H1 (cell line): ENCODE measurements around the gene NUFIP2. TPM values are rescaled to one million over a fixed set of nuclear protein-coding genes. Genes with fewer than 3 reads are reported as not detected.

ENCODE experiments used
- BRCA1 ChIP-seq: IDR thresholded peaks from 2 replicates; pipeline ENCODE4 v1.6.1; 2012; ENCODE audit warnings: low read depth, low read length, improper control_type of control experiment
- CBX8 ChIP-seq: fragments of 300-800, 300-1000 bp; sonication (generic); IDR thresholded peaks from 2 replicates; pipeline ENCODE4 v1.7.1; 2016; ENCODE audit warnings: low read depth, low read length, borderline replicate concordance
- CTBP2 ChIP-seq: IDR thresholded peaks from 2 replicates; pipeline ENCODE4 v1.7.0; 2011; ENCODE audit warnings: borderline replicate concordance, mild to moderate bottlenecking, moderate library complexity, mixed read lengths, low read length; ENCODE audit not compliant: insufficient read depth, insufficient read length
- EP300 ChIP-seq, 2 experiments: IDR thresholded peaks; 1 replicate in 1 of 2; 2 replicates in 1 of 2; pipeline ENCODE4 v1.6.1; 2011 to 2012; ENCODE audit warnings: low read depth in 2 of 2, low read length in 2 of 2, mild to moderate bottlenecking in 2 of 2, borderline replicate concordance in 1 of 2, inconsistent platforms in 1 of 2, moderate library complexity in 1 of 2
- HDAC2 ChIP-seq, 2 experiments: fragments of 300-600 bp in 1 of 2; sonication (generic) in 1 of 2; IDR thresholded peaks; 2 replicates each; pipeline ENCODE4 v1.6.1; 2011 to 2012; ENCODE audit warnings: low read depth in 2 of 2, low read length in 2 of 2, mild to moderate bottlenecking in 2 of 2, moderate library complexity in 2 of 2, borderline replicate concordance in 1 of 2, inconsistent platforms in 1 of 2
- JUN ChIP-seq: IDR thresholded peaks from 2 replicates; pipeline ENCODE4 v1.6.1; 2011; ENCODE audit warnings: low read depth, mild to moderate bottlenecking, improper control_type of control experiment, low read length
- JUND ChIP-seq: IDR thresholded peaks from 2 replicates; pipeline ENCODE4 v1.6.1; 2011; ENCODE audit warnings: mild to moderate bottlenecking, improper control_type of control experiment, low read length
- KDM5A ChIP-seq: fragments of 200-600 bp; IDR thresholded peaks from 2 replicates; pipeline ENCODE4 v1.7.1; 2012; ENCODE audit warnings: mild to moderate bottlenecking, low read length, inconsistent platforms, mixed read lengths
- MAFK ChIP-seq: IDR thresholded peaks from 2 replicates; pipeline ENCODE4 v1.6.1; 2012; ENCODE audit warnings: low read depth, mild to moderate bottlenecking, improper control_type of control experiment, low read length
- NRF1 ChIP-seq: IDR thresholded peaks from 2 replicates; pipeline ENCODE4 v1.6.1; 2011; ENCODE audit warnings: mild to moderate bottlenecking, low read depth, low read length, improper control_type of control experiment
- POU5F1 ChIP-seq: IDR thresholded peaks from 2 replicates; pipeline ENCODE4 v1.6.1; 2011; ENCODE audit warnings: low read depth, mild to moderate bottlenecking, low read length, moderate library complexity
- RBBP5 ChIP-seq: IDR thresholded peaks from 2 replicates; pipeline ENCODE4 v1.7.1; 2012; ENCODE audit warnings: low read depth, mild to moderate bottlenecking, inconsistent platforms, low read length, moderate library complexity, borderline replicate concordance
- RNF2 ChIP-seq: fragments of 200-900, 300-1000 bp; sonication (generic); IDR thresholded peaks from 2 replicates; pipeline ENCODE4 v1.7.1; 2016; ENCODE audit warnings: borderline replicate concordance, low read depth, mild to moderate bottlenecking, antibody characterized with exemption, low read length; ENCODE audit not compliant: poor library complexity, severe bottlenecking; ENCODE audit errors: missing control alignments
- RXRA ChIP-seq: IDR thresholded peaks from 2 replicates; pipeline ENCODE4 v1.6.1; 2011; ENCODE audit warnings: low read depth, mild to moderate bottlenecking, low read length, moderate library complexity; ENCODE audit not compliant: insufficient read depth
- SIN3A ChIP-seq, 2 experiments: IDR thresholded peaks in 1 of 2; conservative IDR thresholded peaks in 1 of 2; 2 replicates each; pipeline ENCODE4 v1.6.1; 2011 to 2012; ENCODE audit warnings: low read length in 2 of 2, improper control_type of control experiment in 1 of 2, low read depth in 1 of 2, mild to moderate bottlenecking in 1 of 2
- SP1 ChIP-seq: IDR thresholded peaks from 2 replicates; pipeline ENCODE4 v1.6.1; 2011; ENCODE audit warnings: low read depth, low read length
- SP2 ChIP-seq: IDR thresholded peaks from 2 replicates; pipeline ENCODE4 v1.6.1; 2012; ENCODE audit warnings: mild to moderate bottlenecking, low read length, inconsistent platforms
- SP4 ChIP-seq: IDR thresholded peaks from 2 replicates; pipeline ENCODE4 v1.6.1; 2012; ENCODE audit warnings: low read length, inconsistent platforms
- TAF7 ChIP-seq: optimal IDR thresholded peaks from 2 replicates; pipeline ENCODE3; 2011; ENCODE audit warnings: low read depth, mild to moderate bottlenecking, inconsistent platforms, low read length, moderate library complexity, borderline replicate concordance
- YY1 ChIP-seq: IDR thresholded peaks from 2 replicates; pipeline ENCODE4 v1.6.1; 2011; ENCODE audit warnings: low read depth, mild to moderate bottlenecking, low read length
- polyA plus RNA-seq, 7 experiments: library from polyadenylated mRNA; depleted of rRNA in 3 of 7; stranded (reverse) in 5 of 7; unstranded in 2 of 7; fragments of >200 nt in 5 of 7; fragments of 200-250 nt in 2 of 7; gene quantifications; 1 replicate in 5 of 7; 2 replicates in 1 of 7; 4 replicates in 1 of 7; pipeline versions ENCODE4 v1.2.1 to v1.2.3, GENCODE V29; 2011 to 2013; ENCODE audit warnings: missing spikeins in 2 of 7, mixed read lengths in 2 of 7
- total RNA-seq: library from RNA; stranded (reverse); fragmentation: NEBNext Ultra II Directional; extraction: Animal tissue kit (Norgen Biotek cat#: 25700); gene quantifications from 2 replicates; pipeline ENCODE4 v1.2.1, GENCODE V29; 2021
- TF ChIP-seq, protein P1 (sequence below): IDR thresholded peaks from 2 replicates; pipeline ENCODE4 v1.6.1; 2011; ENCODE audit warnings: low read length, improper control_type of control experiment

The NUFIP2 gene
- total and polyA plus RNA-seq, 2 of the 8 experiments (the other 6 are each of a cell fraction or from before 2014, with no cell fraction given) = 65.9 to 118 TPM

GRCh38 chr17:29240968-29241963 lies 52.7 kb downstream of the NUFIP2 start (continued):
- no peak for TF ChIP-seq KDM5A
- 0 out of 2 replicates have a peak, but pooled peaks have one; percentile 55 for TF ChIP-seq RBBP5
- TF ChIP-seq NRF1 = no peak
- TF ChIP-seq RNF2 = no peak
- TF ChIP-seq SIN3A (conservative IDR thresholded peaks at IDR 0.05 in 1 of 2, IDR thresholded peaks at IDR 0.05 in 1 of 2; ENCODE audit: low read depth in 1 of 2, low read length in 2 of 2) = no peak
- TF ChIP-seq CBX8 = no peak
- no peak for TF ChIP-seq JUN
- TF ChIP-seq MAFK = 0 out of 2 replicates have a peak, but pooled peaks have one; percentile 5
- no peak for TF ChIP-seq BRCA1
- TF ChIP-seq HDAC2 (IDR thresholded peaks at IDR 0.05; ENCODE audit: borderline replicate concordance in 1 of 2, low read depth in 2 of 2, low read length in 2 of 2) = no peak
- TF ChIP-seq SP1 = 0 out of 2 replicates have a peak, but pooled peaks have one; percentile 29
- no peak for TF ChIP-seq SP2
- no peak for TF ChIP-seq EP300 (IDR thresholded peaks at IDR 0.05; ENCODE audit: borderline replicate concordance in 1 of 2, low read depth in 2 of 2, low read length in 2 of 2)
- TF ChIP-seq, protein P1, sequence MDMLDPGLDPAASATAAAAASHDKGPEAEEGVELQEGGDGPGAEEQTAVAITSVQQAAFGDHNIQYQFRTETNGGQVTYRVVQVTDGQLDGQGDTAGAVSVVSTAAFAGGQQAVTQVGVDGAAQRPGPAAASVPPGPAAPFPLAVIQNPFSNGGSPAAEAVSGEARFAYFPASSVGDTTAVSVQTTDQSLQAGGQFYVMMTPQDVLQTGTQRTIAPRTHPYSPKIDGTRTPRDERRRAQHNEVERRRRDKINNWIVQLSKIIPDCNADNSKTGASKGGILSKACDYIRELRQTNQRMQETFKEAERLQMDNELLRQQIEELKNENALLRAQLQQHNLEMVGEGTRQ = no peak
- TF ChIP-seq CTBP2 = no peak
- TF ChIP-seq SP4 = no peak
- no peak for TF ChIP-seq RXRA
- peak; percentile 71; the same call in 1 of the 2 replicates for TF ChIP-seq JUND
- TF ChIP-seq YY1 = 0 out of 2 replicates have a peak, but pooled peaks have one; percentile 62
- no peak for TF ChIP-seq TAF7
- no peak for TF ChIP-seq POU5F1
